ENCODE measurements around the gene TUBB8B. TPM values are rescaled to one million over a fixed set of nuclear protein-coding genes. Genes with fewer than 3 reads are reported as not detected.
"Not testable (repeated sequence)": the region's sequence is repeated elsewhere in the genome, so short reads cannot be mapped to it uniquely, and the experiment has no call there.

The TUBB8B gene
- 0.77 and 0.79 TPM in 2 replicates for total RNA-seq (2021)
- percentile 24 among the genes with signal in this experiment for Bru-seq, nascent RNA
- BruChase-seq, experiment 1, labeled RNA remaining after a 2-hour chase = percentile 28 among the genes with signal in this experiment
- BruChase-seq, experiment 2, labeled RNA remaining after a 6-hour chase = percentile 18 among the genes with signal in this experiment
- long read RNA-seq = 0 reads

GRCh38 chr18:49176-49665 lies at the start of gene TUBB8B:
TSS of gene TUBB8B (minus strand) at chr18:49615. CDS start at chr18:49557, 58 bp downstream.
- DNase-seq (ENCODE audit: low spot score); H3K9me3 ChIP-seq (ENCODE audit: low read depth, low read length, poor library complexity, severe bottlenecking); H3K4me3 ChIP-seq (ENCODE audit: low read depth, low read length, poor library complexity, severe bottlenecking); H3K36me3 ChIP-seq (ENCODE audit: insufficient read depth, low read length, poor library complexity, severe bottlenecking); H3K4me1 ChIP-seq (ENCODE audit: insufficient read depth, low read length, poor library complexity, severe bottlenecking); BruUV-seq (replicated peaks); CTCF ChIA-PET; POLR2A ChIA-PET (ENCODE audit: low non-redundant PET); H3K27ac ChIP-seq (ENCODE audit: low read depth, low read length, poor library complexity, severe bottlenecking); H3K27me3 ChIP-seq (replicated peaks; ENCODE audit: insufficient read depth, low read depth, low read length, poor library complexity); intact Hi-C loops (cut with micrococcal nuclease; ENCODE audit: unreplicated experiment): not testable (repeated sequence)

DNA sequence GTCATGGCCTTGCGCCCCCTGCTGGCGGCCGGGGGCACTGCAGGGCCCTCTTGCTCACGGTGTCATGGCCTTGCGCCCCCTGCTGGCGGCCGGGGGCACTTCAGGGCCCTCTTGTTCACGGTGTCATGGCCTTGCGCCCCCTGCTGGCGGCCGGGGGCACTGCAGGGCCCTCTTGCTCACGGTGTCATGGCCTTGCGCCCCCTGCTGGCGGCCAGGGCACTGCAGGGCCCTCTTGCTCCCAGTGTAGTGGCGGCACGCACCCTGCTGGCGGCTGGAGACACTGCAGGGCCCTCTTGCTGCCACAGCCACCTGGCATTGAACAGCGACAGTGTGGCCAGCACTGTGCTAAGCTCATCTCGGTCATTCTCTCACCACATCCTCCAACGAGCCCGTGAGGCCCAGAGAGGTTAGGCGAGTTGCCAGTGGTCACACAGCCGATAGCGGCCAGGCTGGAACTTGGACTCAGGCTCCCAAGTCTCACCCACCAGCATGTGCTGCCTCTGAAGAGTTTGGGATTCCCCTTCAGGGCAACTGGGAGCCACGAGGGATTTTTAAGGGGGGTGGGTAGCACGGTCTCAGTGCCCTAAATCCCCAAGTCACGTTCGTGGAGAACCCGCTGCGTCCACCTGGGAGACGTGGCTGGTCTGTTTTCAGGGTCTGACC lies 48.0 kb upstream of the TUBB8B start:
- peak; percentile 31; the same call in 1 of the 2 replicates for TF ChIP-seq CTCF (conservative IDR thresholded peaks at IDR 0.05; ENCODE audit: low read depth, low read length)
- H3K9me3 ChIP-seq (ENCODE audit: low read depth, low read length, poor library complexity, severe bottlenecking); POLR2A ChIA-PET (ENCODE audit: low non-redundant PET); H3K4me3 ChIP-seq (ENCODE audit: low read depth, low read length, poor library complexity, severe bottlenecking); BruUV-seq (replicated peaks); CTCF ChIA-PET; intact Hi-C loops (cut with micrococcal nuclease; ENCODE audit: unreplicated experiment); H3K4me1 ChIP-seq (ENCODE audit: insufficient read depth, low read length, poor library complexity, severe bottlenecking); DNase-seq (ENCODE audit: low spot score); H3K36me3 ChIP-seq (ENCODE audit: insufficient read depth, low read length, poor library complexity, severe bottlenecking); H3K27ac ChIP-seq (ENCODE audit: low read depth, low read length, poor library complexity, severe bottlenecking); H3K27me3 ChIP-seq (replicated peaks; ENCODE audit: insufficient read depth, low read depth, low read length, poor library complexity): not testable (repeated sequence)

GRCh38 chr18:96767-97131 lies 47.3 kb upstream of the TUBB8B start:
- DNase-seq (ENCODE audit: low spot score); H3K4me1 ChIP-seq (ENCODE audit: insufficient read depth, low read length, poor library complexity, severe bottlenecking); H3K27me3 ChIP-seq (replicated peaks; ENCODE audit: insufficient read depth, low read depth, low read length, poor library complexity); H3K27ac ChIP-seq (ENCODE audit: low read depth, low read length, poor library complexity, severe bottlenecking); POLR2A ChIA-PET (ENCODE audit: low non-redundant PET); intact Hi-C loops (cut with micrococcal nuclease; ENCODE audit: unreplicated experiment); CTCF ChIA-PET; H3K9me3 ChIP-seq (ENCODE audit: low read depth, low read length, poor library complexity, severe bottlenecking); BruUV-seq (replicated peaks); H3K4me3 ChIP-seq (ENCODE audit: low read depth, low read length, poor library complexity, severe bottlenecking); H3K36me3 ChIP-seq (ENCODE audit: insufficient read depth, low read length, poor library complexity, severe bottlenecking): not testable (repeated sequence)

- BruUV-seq (replicated peaks); H3K27me3 ChIP-seq (replicated peaks; ENCODE audit: insufficient read depth, low read depth, low read length, poor library complexity); H3K4me1 ChIP-seq (ENCODE audit: insufficient read depth, low read length, poor library complexity, severe bottlenecking); DNase-seq (ENCODE audit: low spot score); CTCF ChIA-PET; H3K36me3 ChIP-seq (ENCODE audit: insufficient read depth, low read length, poor library complexity, severe bottlenecking); POLR2A ChIA-PET (ENCODE audit: low non-redundant PET); intact Hi-C loops (cut with micrococcal nuclease; ENCODE audit: unreplicated experiment); H3K9me3 ChIP-seq (ENCODE audit: low read depth, low read length, poor library complexity, severe bottlenecking); H3K4me3 ChIP-seq (ENCODE audit: low read depth, low read length, poor library complexity, severe bottlenecking); H3K27ac ChIP-seq (ENCODE audit: low read depth, low read length, poor library complexity, severe bottlenecking): not testable (repeated sequence)
Observed at GRCh38 chr18:96101-96766, 46.8 kb upstream of the TUBB8B start.

- BruUV-seq (replicated peaks); CTCF ChIA-PET: not testable (repeated sequence)
Observed at GRCh38 chr18:95580-95979, 46.2 kb upstream of the TUBB8B start.

GRCh38 chr18:93897-94408 lies 44.5 kb upstream of the TUBB8B start:
- H3K27me3 ChIP-seq (replicated peaks; ENCODE audit: insufficient read depth, low read depth, low read length, poor library complexity); DNase-seq (ENCODE audit: low spot score); POLR2A ChIA-PET (ENCODE audit: low non-redundant PET); H3K27ac ChIP-seq (ENCODE audit: low read depth, low read length, poor library complexity, severe bottlenecking); H3K4me3 ChIP-seq (ENCODE audit: low read depth, low read length, poor library complexity, severe bottlenecking); CTCF ChIA-PET; intact Hi-C loops (cut with micrococcal nuclease; ENCODE audit: unreplicated experiment); H3K36me3 ChIP-seq (ENCODE audit: insufficient read depth, low read length, poor library complexity, severe bottlenecking); H3K9me3 ChIP-seq (ENCODE audit: low read depth, low read length, poor library complexity, severe bottlenecking); H3K4me1 ChIP-seq (ENCODE audit: insufficient read depth, low read length, poor library complexity, severe bottlenecking); BruUV-seq (replicated peaks): not testable (repeated sequence)

More at GRCh38 chr18:95580-95979, 46.2 kb upstream of the TUBB8B start:
- H3K4me1 ChIP-seq (ENCODE audit: insufficient read depth, low read length, poor library complexity, severe bottlenecking); H3K27me3 ChIP-seq (replicated peaks; ENCODE audit: insufficient read depth, low read depth, low read length, poor library complexity); POLR2A ChIA-PET (ENCODE audit: low non-redundant PET); intact Hi-C loops (cut with micrococcal nuclease; ENCODE audit: unreplicated experiment); H3K36me3 ChIP-seq (ENCODE audit: insufficient read depth, low read length, poor library complexity, severe bottlenecking); DNase-seq (ENCODE audit: low spot score); H3K4me3 ChIP-seq (ENCODE audit: low read depth, low read length, poor library complexity, severe bottlenecking); H3K27ac ChIP-seq (ENCODE audit: low read depth, low read length, poor library complexity, severe bottlenecking); H3K9me3 ChIP-seq (ENCODE audit: low read depth, low read length, poor library complexity, severe bottlenecking): not testable (repeated sequence)
